ENCODE data around the gene GDI2.
"Not testable (repeated sequence)": the region's sequence is repeated elsewhere in the genome, so short reads cannot be mapped to it uniquely, and the experiment has no call there.

Gene GDI2

GRCh38 chr10:5783300-5783699 is 29.9 kb downstream of the GDI2 start:
- peaks cover 30% of the 10 kb centered on the region for H3K4me1 Mint-ChIP-seq
- H3K27ac Mint-ChIP-seq, result peak overlapping the region; percentile 13
- H3K36me3 Mint-ChIP-seq, result peaks cover 67% of the 10 kb centered on the region
- peaks cover 4% of the 10 kb centered on the region for H3K9me3 Mint-ChIP-seq
- no peaks in the 10 kb centered on the region for H3K27me3 Mint-ChIP-seq
- no peak overlapping the region for H3K4me3 Mint-ChIP-seq
- CTCF ChIA-PET, result interaction anchor here (0.6 to 0.8 kb wide), 2 partner anchors 16 to 22 kb away, joined by 3 to 4 read pairs; no protein-coding TSS in a partner anchor
- no peak for DNase-seq

GRCh38 chr10:5782174-5782573 is 31.1 kb downstream of the GDI2 start:
- CTCF ChIA-PET, result no interaction called here
- no peak overlapping the region for H3K27ac Mint-ChIP-seq
- peaks cover 35% of the 10 kb centered on the region for H3K4me1 Mint-ChIP-seq

GRCh38 chr10:5779730-5780129 is 33.5 kb downstream of the GDI2 start:
- no peak overlapping the region for H3K27ac Mint-ChIP-seq
- H3K4me3 Mint-ChIP-seq, result no peak overlapping the region
- DNase-seq, result no peak
- peaks cover 69% of the 10 kb centered on the region for H3K36me3 Mint-ChIP-seq
- CTCF ChIA-PET, result no interaction called here
- H3K4me1 Mint-ChIP-seq, result peaks cover 57% of the 10 kb centered on the region
- H3K27me3 Mint-ChIP-seq, result no peaks in the 10 kb centered on the region
- peaks cover 7% of the 10 kb centered on the region for H3K9me3 Mint-ChIP-seq

More at GRCh38 chr10:5782174-5782573, 31.1 kb downstream of the GDI2 start:
- Mint-ChIP-seq H3K9me3 (peaks cover 7% of the 10 kb centered on the region), H3K36me3 (peaks cover 70% of the 10 kb centered on the region), H3K27me3 (no peaks in the 10 kb centered on the region), H3K4me3 (no peak overlapping the region)
- DNase-seq, result no peak

- H3K36me3 Mint-ChIP-seq, result peaks cover 65% of the 10 kb centered on the region
- H3K4me1 Mint-ChIP-seq, result peaks cover 49% of the 10 kb centered on the region
- not testable (repeated sequence) for H3K27me3 Mint-ChIP-seq, DNase-seq, H3K9me3 Mint-ChIP-seq, H3K4me3 Mint-ChIP-seq
- CTCF ChIA-PET, result interaction anchor here (1.0 to 1.5 kb wide), 2 partner anchors 17 to 32 kb away, joined by 3 to 5 read pairs; no protein-coding TSS in a partner anchor
- peak overlapping the region; percentile 22 for H3K27ac Mint-ChIP-seq
Observed at GRCh38 chr10:5777758-5778157, 35.5 kb downstream of the GDI2 start.

GRCh38 chr10:5776881-5777197 is 36.4 kb downstream of the GDI2 start:
- Mint-ChIP-seq H3K27me3 (no peaks in the 10 kb centered on the region), H3K27ac (no peak overlapping the region), H3K9me3 (peaks cover 3% of the 10 kb centered on the region), H3K4me1 (peaks cover 42% of the 10 kb centered on the region), H3K36me3 (peaks cover 62% of the 10 kb centered on the region), H3K4me3 (no peak overlapping the region)
- CTCF ChIA-PET, result interaction anchor here (1.0 to 1.5 kb wide), 2 partner anchors 18 to 33 kb away, joined by 3 to 5 read pairs; no protein-coding TSS in a partner anchor
- no peak for DNase-seq

- H3K9me3 Mint-ChIP-seq, result peaks cover 3% of the 10 kb centered on the region
- H3K27me3 Mint-ChIP-seq, result no peaks in the 10 kb centered on the region
- peak overlapping the region; percentile 31 for H3K4me3 Mint-ChIP-seq
- peak overlapping the region; percentile 86 for H3K27ac Mint-ChIP-seq
- H3K36me3 Mint-ChIP-seq, result peaks cover 67% of the 10 kb centered on the region
- H3K4me1 Mint-ChIP-seq, result peaks cover 42% of the 10 kb centered on the region
- DNase-seq, result no peak
- CTCF ChIA-PET, result interaction anchor here (1.0 to 1.5 kb wide), 4 partner anchors 12 to 926 kb away, joined by 3 to 5 read pairs (median 4); no protein-coding TSS in a partner anchor
Observed at GRCh38 chr10:5776136-5776880, 36.9 kb downstream of the GDI2 start.

- peak; percentile 90 for DNase-seq
- CTCF ChIA-PET, result interaction anchor here (1.0 to 1.2 kb wide), 3 partner anchors 13 to 925 kb away, joined by 3 to 5 read pairs (median 3); no protein-coding TSS in a partner anchor
- peaks cover 39% of the 10 kb centered on the region for H3K4me1 Mint-ChIP-seq
- H3K9me3 Mint-ChIP-seq, result peaks cover 3% of the 10 kb centered on the region
- peak overlapping the region; percentile 31 for H3K4me3 Mint-ChIP-seq
- H3K27me3 Mint-ChIP-seq, result no peaks in the 10 kb centered on the region
- H3K36me3 Mint-ChIP-seq, result peaks cover 65% of the 10 kb centered on the region
- H3K27ac Mint-ChIP-seq, result peak overlapping the region; percentile 86
Observed at GRCh38 chr10:5775685-5776084, 37.5 kb downstream of the GDI2 start.

- CTCF ChIA-PET, result interaction anchor here (1.2 kb wide), 1 partner anchor 23 kb away, joined by 5 read pairs; no protein-coding TSS in a partner anchor
- H3K4me3 Mint-ChIP-seq, result no peak overlapping the region
- H3K4me1 Mint-ChIP-seq, result peaks cover 36% of the 10 kb centered on the region
- H3K27me3 Mint-ChIP-seq, result no peaks in the 10 kb centered on the region
- no peak for DNase-seq
- H3K9me3 Mint-ChIP-seq, result peaks cover 3% of the 10 kb centered on the region
- H3K27ac Mint-ChIP-seq, result peak overlapping the region; percentile 86
- H3K36me3 Mint-ChIP-seq, result peaks cover 66% of the 10 kb centered on the region
Observed at GRCh38 chr10:5774987-5775620, 38.1 kb downstream of the GDI2 start.

GRCh38 chr10:5766189-5766588 is 47.0 kb downstream of the GDI2 start:
- no peak overlapping the region for H3K4me3 Mint-ChIP-seq
- peaks cover 61% of the 10 kb centered on the region for H3K36me3 Mint-ChIP-seq

GRCh38 chr10:5765617-5766016 is 47.6 kb downstream of the GDI2 start:
- H3K27me3 Mint-ChIP-seq, result no peaks in the 10 kb centered on the region
- DNase-seq, result no peak
- no peaks in the 10 kb centered on the region for H3K9me3 Mint-ChIP-seq
- no peak overlapping the region for H3K27ac Mint-ChIP-seq
- H3K36me3 Mint-ChIP-seq, result peaks cover 64% of the 10 kb centered on the region
- no peak overlapping the region for H3K4me3 Mint-ChIP-seq
- no peaks in the 10 kb centered on the region for H3K4me1 Mint-ChIP-seq
- CTCF ChIA-PET, result interaction anchor here (1.7 kb wide), 1 partner anchor 136 kb away, joined by 3 read pairs; no protein-coding TSS in a partner anchor

More at GRCh38 chr10:5766189-5766588, 47.0 kb downstream of the GDI2 start:
- DNase-seq, result no peak
- no peaks in the 10 kb centered on the region for H3K4me1 Mint-ChIP-seq
- H3K27ac Mint-ChIP-seq, result no peak overlapping the region
- H3K27me3 Mint-ChIP-seq, result no peaks in the 10 kb centered on the region
- CTCF ChIA-PET, result no interaction called here
- no peaks in the 10 kb centered on the region for H3K9me3 Mint-ChIP-seq

GRCh38 chr10:5764422-5765297 is 48.6 kb downstream of the GDI2 start:
- no peak overlapping the region for H3K27ac Mint-ChIP-seq
- no peak overlapping the region for H3K4me3 Mint-ChIP-seq
- no peaks in the 10 kb centered on the region for H3K27me3 Mint-ChIP-seq
- DNase-seq, result no peak
- no peaks in the 10 kb centered on the region for H3K4me1 Mint-ChIP-seq
- peaks cover 69% of the 10 kb centered on the region for H3K36me3 Mint-ChIP-seq
- no peaks in the 10 kb centered on the region for H3K9me3 Mint-ChIP-seq
- CTCF ChIA-PET, result interaction anchor here (1.7 kb wide), 1 partner anchor 135 kb away, joined by 3 read pairs; no protein-coding TSS in a partner anchor

- DNase-seq, result no peak
- H3K4me1 Mint-ChIP-seq, result no peaks in the 10 kb centered on the region
- no peak overlapping the region for H3K27ac Mint-ChIP-seq
- no peaks in the 10 kb centered on the region for H3K27me3 Mint-ChIP-seq
- no peak overlapping the region for H3K4me3 Mint-ChIP-seq
- H3K36me3 Mint-ChIP-seq, result peaks cover 68% of the 10 kb centered on the region
- CTCF ChIA-PET, result no interaction called here
- no peaks in the 10 kb centered on the region for H3K9me3 Mint-ChIP-seq
Observed at GRCh38 chr10:5762531-5762930, 50.7 kb downstream of the GDI2 start.

- no peak for DNase-seq
- H3K4me1 Mint-ChIP-seq, result no peaks in the 10 kb centered on the region
- H3K27me3 Mint-ChIP-seq, result no peaks in the 10 kb centered on the region
- H3K27ac Mint-ChIP-seq, result no peak overlapping the region
- no peak overlapping the region for H3K4me3 Mint-ChIP-seq
- no peaks in the 10 kb centered on the region for H3K9me3 Mint-ChIP-seq
- CTCF ChIA-PET, result no interaction called here
- H3K36me3 Mint-ChIP-seq, result peaks cover 65% of the 10 kb centered on the region
Observed at GRCh38 chr10:5761220-5761619, 52.0 kb downstream of the GDI2 start.

GRCh38 chr10:5760515-5760914 is 52.7 kb downstream of the GDI2 start:
- Mint-ChIP-seq H3K27me3 (no peaks in the 10 kb centered on the region), H3K36me3 (peaks cover 59% of the 10 kb centered on the region)

More at GRCh38 chr10:5760515-5760914, 52.7 kb downstream of the GDI2 start:
- H3K4me1 Mint-ChIP-seq, result no peaks in the 10 kb centered on the region
- CTCF ChIA-PET, result no interaction called here
- H3K27ac Mint-ChIP-seq, result no peak overlapping the region
- no peak for DNase-seq
- H3K4me3 Mint-ChIP-seq, result no peak overlapping the region
- H3K9me3 Mint-ChIP-seq, result no peaks in the 10 kb centered on the region

Measured in activated naive CD4-positive, alpha-beta T cell treated with anti-CD3 and anti-CD28 coated beads, Interleukin-2, amount 10 ng/mL, durations not matched to agents 7 days and 5 days (primary cell).